Neutrophil (primary cell): ENCODE data around the gene ZNF581.

Source experiments
- H3K27ac ChIP-seq: fragments of 200-600 bp; sonication (generic); 2 replicates; pipeline ENCODE4 v1.5.1; 2016; ENCODE audit warnings: mild to moderate bottlenecking, moderate library complexity
- H3K27me3 ChIP-seq: fragments of 200-600 bp; sonication (generic); 2 replicates; pipeline ENCODE4 v1.6.0; 2016; ENCODE audit warnings: mild to moderate bottlenecking
- H3K36me3 ChIP-seq: fragments of 200-600 bp; sonication (generic); 2 replicates; pipeline ENCODE4 v1.5.1; 2017
- H3K4me1 ChIP-seq, 2 experiments: fragments of 200-600 bp in 1 of 2; sonication (generic) in 1 of 2; 1 replicate in 1 of 2; 2 replicates in 1 of 2; pipeline versions ENCODE4 v1.5.1 to v1.6.1; 2013 to 2016; ENCODE audit warnings: low read depth in 1 of 2, low read length in 1 of 2, mild to moderate bottlenecking in 1 of 2, moderate library complexity in 1 of 2; ENCODE audit not compliant: control insufficient read depth in 1 of 2, insufficient read depth in 1 of 2
- H3K4me3 ChIP-seq, 2 experiments: fragments of 200-600 bp in 1 of 2; sonication (generic) in 1 of 2; 1 replicate in 1 of 2; 2 replicates in 1 of 2; pipeline ENCODE4 v1.5.1; 2013 to 2016; ENCODE audit warnings: low read depth in 1 of 2, low read length in 1 of 2, mild to moderate bottlenecking in 1 of 2, moderate library complexity in 1 of 2
- H3K9me3 ChIP-seq: fragments of 200-600 bp; sonication (generic); 2 replicates; pipeline ENCODE4 v1.5.1; 2016
- TF ChIP-seq, protein P1 (sequence below): fragments of 200-600 bp; sonication (generic); IDR thresholded peaks from 2 replicates; pipeline ENCODE4 v1.5.1; 2016; ENCODE audit warnings: antibody characterized with exemption

ZNF581 gene

DNA sequence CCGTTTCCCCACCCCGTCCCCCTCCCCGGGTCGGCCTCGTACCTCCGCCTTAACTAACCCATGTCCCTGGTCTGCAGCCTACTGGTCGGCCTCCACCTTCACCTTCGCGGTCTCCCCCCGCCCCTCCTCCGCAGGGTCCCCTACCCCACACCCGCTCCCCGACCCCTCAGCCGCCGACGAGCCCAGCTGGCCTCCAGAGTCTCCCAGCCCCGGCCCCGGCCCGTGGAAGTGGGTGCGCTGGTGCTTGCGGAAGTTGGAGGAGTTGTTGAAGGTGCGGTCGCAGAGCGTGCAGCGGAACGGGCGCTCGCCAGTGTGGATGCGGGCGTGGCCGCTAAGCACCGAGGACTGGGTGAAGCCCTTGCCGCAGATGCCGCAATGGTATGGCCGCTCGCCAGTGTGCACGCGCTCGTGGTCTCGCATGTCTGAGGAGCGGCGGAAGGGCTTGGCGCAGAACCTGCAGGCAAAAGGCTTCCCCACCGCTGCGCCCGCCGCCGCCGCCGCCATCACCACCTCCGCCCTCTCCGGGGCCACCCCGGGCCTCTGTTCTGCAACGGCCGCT is 21.7 kb upstream of the ZNF581 start:
- Histone ChIP-seq H3K36me3 (peaks cover 22% of the 10 kb centered on the region), H3K4me3 (peak overlapping the region in 1 of 2 experiments; percentile 48), H3K4me1 (peaks cover 78 to 80% of the 10 kb centered on the region in 2 experiments), H3K27ac (peak overlapping the region; percentile 96), H3K9me3 (no peaks in the 10 kb centered on the region), H3K27me3 (no peaks in the 10 kb centered on the region)
- TF ChIP-seq, protein P1, sequence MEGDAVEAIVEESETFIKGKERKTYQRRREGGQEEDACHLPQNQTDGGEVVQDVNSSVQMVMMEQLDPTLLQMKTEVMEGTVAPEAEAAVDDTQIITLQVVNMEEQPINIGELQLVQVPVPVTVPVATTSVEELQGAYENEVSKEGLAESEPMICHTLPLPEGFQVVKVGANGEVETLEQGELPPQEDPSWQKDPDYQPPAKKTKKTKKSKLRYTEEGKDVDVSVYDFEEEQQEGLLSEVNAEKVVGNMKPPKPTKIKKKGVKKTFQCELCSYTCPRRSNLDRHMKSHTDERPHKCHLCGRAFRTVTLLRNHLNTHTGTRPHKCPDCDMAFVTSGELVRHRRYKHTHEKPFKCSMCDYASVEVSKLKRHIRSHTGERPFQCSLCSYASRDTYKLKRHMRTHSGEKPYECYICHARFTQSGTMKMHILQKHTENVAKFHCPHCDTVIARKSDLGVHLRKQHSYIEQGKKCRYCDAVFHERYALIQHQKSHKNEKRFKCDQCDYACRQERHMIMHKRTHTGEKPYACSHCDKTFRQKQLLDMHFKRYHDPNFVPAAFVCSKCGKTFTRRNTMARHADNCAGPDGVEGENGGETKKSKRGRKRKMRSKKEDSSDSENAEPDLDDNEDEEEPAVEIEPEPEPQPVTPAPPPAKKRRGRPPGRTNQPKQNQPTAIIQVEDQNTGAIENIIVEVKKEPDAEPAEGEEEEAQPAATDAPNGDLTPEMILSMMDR: no peak

DNA sequence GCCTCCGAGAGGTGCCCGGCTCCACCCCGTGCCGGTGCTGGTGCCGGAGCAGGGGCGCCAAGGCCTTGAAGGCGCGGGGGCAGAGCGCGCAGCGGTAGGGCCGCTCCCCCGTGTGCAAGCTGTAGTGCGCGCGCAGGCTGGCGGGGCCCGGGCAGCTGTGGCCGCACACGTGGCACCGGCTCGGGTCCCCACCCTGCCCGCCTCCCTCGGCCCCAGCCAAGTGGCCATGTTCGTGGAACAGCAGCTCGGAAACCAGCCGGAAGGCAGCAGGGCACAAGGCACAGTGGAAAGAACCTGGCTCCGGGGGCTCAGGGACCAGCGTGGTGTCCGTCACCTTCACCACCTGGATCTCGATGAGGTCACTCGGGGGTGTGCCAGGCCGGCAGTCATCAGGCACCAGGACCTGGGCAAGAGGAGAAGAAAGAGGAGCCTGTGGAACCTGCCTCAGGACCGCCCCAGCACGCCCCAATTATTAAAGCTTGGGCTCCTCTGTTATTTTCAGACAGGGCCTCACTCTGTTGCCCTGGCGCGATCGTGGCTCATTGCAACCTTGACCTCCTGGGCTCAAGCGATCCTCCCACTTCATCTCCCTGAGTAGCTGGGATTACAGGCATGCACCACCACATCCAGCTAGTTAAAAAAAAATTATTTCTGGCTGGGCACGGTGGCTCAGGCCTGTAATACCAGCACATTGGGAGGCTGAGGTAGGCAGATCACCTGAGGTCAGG is 21.0 kb upstream of the ZNF581 start:
- Histone ChIP-seq H3K27ac (peak overlapping the region; percentile 96), H3K9me3 (no peaks in the 10 kb centered on the region), H3K4me1 (peaks cover 75 to 78% of the 10 kb centered on the region in 2 experiments), H3K4me3 (no peak overlapping the region), H3K36me3 (peaks cover 15% of the 10 kb centered on the region), H3K27me3 (no peaks in the 10 kb centered on the region)
- TF ChIP-seq, protein P1: no peak

DNA sequence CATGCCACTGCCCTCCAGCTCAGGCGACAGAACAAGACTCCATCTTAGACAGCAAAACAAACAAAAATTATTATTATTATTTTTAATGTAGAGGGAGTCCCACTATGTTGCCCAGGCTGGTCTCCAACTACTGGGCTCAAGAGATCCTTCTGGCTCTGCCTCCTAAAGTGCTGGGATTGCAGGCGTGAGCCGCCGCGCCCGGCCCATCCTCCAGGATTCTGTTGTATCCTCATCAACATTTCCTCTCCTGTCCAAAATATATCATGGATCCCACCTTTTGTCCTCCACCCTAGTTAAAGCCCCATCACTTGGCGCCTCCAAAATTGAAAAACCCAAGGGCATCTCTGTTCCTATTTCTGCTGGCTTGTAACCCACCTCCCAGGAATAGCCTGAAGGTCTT is 20.3 kb upstream of the ZNF581 start:
- TF ChIP-seq, protein P1: no peak
- peaks cover 9% of the 10 kb centered on the region for H3K36me3 ChIP-seq
- peaks cover 67 to 71% of the 10 kb centered on the region in 2 experiments for H3K4me1 ChIP-seq
- H3K27me3 ChIP-seq: no peaks in the 10 kb centered on the region
- H3K4me3 ChIP-seq: no peak overlapping the region
- peak overlapping the region; percentile 96 for H3K27ac ChIP-seq
- no peaks in the 10 kb centered on the region for H3K9me3 ChIP-seq

DNA sequence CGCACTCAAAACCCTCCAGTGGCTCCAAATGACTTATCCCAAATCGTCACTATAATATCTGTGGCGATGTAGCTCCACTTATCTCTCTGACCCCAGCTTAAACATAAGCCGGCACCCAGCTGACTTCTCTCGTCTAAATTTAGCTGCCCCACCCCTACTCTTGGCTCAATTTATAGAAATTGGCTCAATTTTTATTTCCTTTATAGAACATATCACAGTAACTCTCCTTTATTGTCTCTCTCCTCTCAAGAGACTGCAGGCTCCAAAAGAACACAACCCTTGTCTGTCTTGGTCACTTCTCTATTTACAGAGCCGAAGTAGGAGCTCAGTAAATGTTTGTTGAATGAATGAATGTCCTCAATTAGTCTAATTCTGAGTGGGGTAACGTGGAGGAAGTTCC is 19.9 kb upstream of the ZNF581 start:
- Histone ChIP-seq H3K36me3 (peaks cover 9% of the 10 kb centered on the region), H3K27me3 (no peaks in the 10 kb centered on the region), H3K27ac (peak overlapping the region; percentile 96), H3K4me1 (peaks cover 63 to 67% of the 10 kb centered on the region in 2 experiments), H3K4me3 (peak overlapping the region; percentile 66 to 79), H3K9me3 (no peaks in the 10 kb centered on the region)
- TF ChIP-seq, protein P1: no peak

DNA sequence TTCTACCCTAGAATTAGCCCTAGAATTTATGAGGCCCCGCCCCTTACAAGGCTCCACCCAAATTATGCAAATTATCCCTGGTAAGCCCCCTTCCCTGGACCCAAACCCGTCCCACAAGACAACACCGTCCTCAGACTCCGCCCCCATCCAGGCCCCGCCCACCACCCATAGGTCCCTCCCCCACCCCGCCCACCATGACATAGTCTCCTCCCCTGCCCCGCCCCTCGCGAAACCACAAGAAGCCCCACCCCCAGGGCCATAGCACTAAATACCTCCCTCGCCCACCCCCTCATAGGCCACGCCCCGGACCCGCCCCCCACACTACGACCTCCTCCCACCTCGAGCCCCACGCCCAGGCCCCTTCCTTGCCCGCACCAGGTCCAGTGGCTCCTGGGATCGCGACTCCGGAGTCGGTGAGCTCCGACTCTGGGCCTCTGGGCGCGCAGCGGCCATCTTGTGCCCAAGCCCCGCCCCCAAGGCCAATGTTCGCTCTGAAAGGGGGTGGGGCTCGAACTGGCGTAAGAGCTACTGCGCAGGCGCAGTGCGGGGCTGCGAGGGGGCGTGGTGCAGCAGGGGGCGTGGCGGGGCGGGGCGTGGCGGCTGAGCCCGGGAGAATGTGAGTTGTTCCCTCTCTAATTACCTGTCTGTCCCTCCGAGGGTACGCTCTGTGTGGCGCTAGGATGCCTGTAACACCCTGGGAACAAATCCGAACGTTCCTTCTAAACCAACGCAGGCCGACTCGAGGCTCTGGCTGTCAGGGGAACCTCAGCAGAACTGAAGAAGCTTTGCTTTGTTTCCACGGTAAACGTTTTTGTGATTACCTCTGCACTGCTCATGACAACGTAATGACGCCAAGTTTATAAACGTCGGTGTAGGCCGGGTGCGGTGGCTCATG is 19.1 kb upstream of the ZNF581 start, which contains the start of gene ZNF784:
ZNF784 (minus strand) TSS at position 458 of the 895 bp plus-strand sequence; CDS start at position 453, 5 bp downstream.
- TF ChIP-seq, protein P1: peak; percentile 29
- H3K27ac ChIP-seq: peak within 1 kb of the TSS; percentile 96
- H3K36me3 ChIP-seq: peaks cover 9% of the 10 kb centered on the region
- peak within 1 kb of the TSS; percentile 66 to 79 for H3K4me3 ChIP-seq
- peaks cover 55 to 59% of the 10 kb centered on the region in 2 experiments for H3K4me1 ChIP-seq
- no peaks in the 10 kb centered on the region for H3K27me3 ChIP-seq
- no peaks in the 10 kb centered on the region for H3K9me3 ChIP-seq
